ENCODE results near the gene PP2D1. TPM values are rescaled to one million over a fixed set of nuclear protein-coding genes. Genes with fewer than 3 reads are reported as not detected.

The PP2D1 gene
- total RNA-seq, 2 experiments from 2014 or later = not detected

- TF ChIP-seq CTCF (IDR thresholded peaks at IDR 0.05) = no peak
- DNase-seq (no peak), ATAC-seq (no peak)
- intact Hi-C loops (cut with micrococcal nuclease) = loop anchor here (5.0 kb wide), 2 partner anchors 109 to 239 kb away; partner anchors contain the start of gene SGO1
- Mint-ChIP-seq H3K36me3 (ENCODE audit: low read depth) (peaks cover 20% of the 10 kb centered on the region), H3K9me3 (no peaks in the 10 kb centered on the region), H3K27ac (peak overlapping the region; percentile 99), H3K4me3 (peak overlapping the region; percentile 89), H3K27me3 (no peaks in the 10 kb centered on the region), H3K4me1 (ENCODE audit: low read depth) (peaks cover 43% of the 10 kb centered on the region)
- CTCF ChIA-PET = interaction anchor here (1.0 to 1.3 kb wide), 2 partner anchors 91 to 92 kb away, joined by 3 read pairs; partner anchors contain the start of gene KAT2B
- POLR2A ChIA-PET = interaction anchor here (1.0 to 1.5 kb wide), 3 partner anchors 10 to 237 kb away, joined by 3 to 8 read pairs (median 5); no protein-coding TSS in a partner anchor
Observed at GRCh38 chr3:19948226-19948591, 63.9 kb downstream of the PP2D1 start.

DNA sequence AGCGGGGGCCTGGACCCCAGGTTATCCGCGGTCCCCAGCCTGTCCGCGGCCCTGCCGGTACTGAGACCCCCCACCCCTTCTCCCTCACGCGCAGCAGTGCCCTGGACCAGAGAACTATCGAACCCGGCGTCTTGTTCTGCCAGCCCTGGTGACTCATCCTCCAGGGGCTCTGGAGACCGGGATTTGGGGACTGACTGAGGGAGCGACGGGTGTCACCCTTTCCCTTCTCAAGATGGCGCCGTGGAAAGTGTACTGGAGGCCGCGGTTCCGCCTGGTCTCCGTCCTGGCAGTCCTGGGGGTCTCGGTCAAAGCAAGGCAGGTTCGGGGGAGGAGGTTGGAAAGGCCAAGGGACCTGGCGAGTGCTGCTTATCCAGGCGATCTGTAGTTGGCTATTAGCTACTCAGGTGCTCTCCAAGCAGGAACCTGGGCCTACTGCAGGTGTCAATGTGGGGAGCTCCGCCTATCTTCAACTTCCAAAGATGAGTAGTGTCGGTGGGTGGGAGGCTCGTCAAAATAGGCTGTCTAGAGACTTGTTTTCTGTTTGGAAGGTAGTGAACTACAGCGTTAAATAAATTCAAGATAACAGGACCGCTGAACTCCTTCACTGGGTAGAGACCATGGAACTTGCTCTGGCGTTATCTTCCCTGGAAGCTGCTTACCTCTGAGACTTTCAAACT, 64.4 kb downstream of the PP2D1 start:
- Mint-ChIP-seq H3K27ac (peak overlapping the region; percentile 99), H3K4me3 (peak overlapping the region; percentile 89), H3K9me3 (no peaks in the 10 kb centered on the region), H3K4me1 (ENCODE audit: low read depth) (peaks cover 43% of the 10 kb centered on the region), H3K27me3 (no peaks in the 10 kb centered on the region), H3K36me3 (ENCODE audit: low read depth) (peaks cover 20% of the 10 kb centered on the region)
- ChIA-PET CTCF (interaction anchor here (1.0 to 1.3 kb wide), 2 partner anchors 91 to 93 kb away, joined by 3 read pairs; partner anchors contain the start of gene KAT2B), POLR2A (interaction anchor here (1.0 to 1.5 kb wide), 2 partner anchors 10 to 238 kb away, joined by 5 to 8 read pairs; no protein-coding TSS in a partner anchor)
- ATAC-seq (peak; percentile 31), DNase-seq (peak; percentile 73)
- no peak for TF ChIP-seq CTCF (IDR thresholded peaks at IDR 0.05)
- intact Hi-C loops (cut with micrococcal nuclease) = loop anchor here (1.0 to 5.0 kb wide), 3 partner anchors 92 to 240 kb away; partner anchors contain the start of gene SGO1

- peak within 1 kb of the TSS; percentile 99 for H3K27ac Mint-ChIP-seq
- TF ChIP-seq CTCF (IDR thresholded peaks at IDR 0.05) = no peak
- H3K27me3 Mint-ChIP-seq = no peaks in the 10 kb centered on the region
- peaks cover 17% of the 10 kb centered on the region for H3K36me3 Mint-ChIP-seq (ENCODE audit: low read depth)
- no peaks in the 10 kb centered on the region for H3K9me3 Mint-ChIP-seq
- H3K4me1 Mint-ChIP-seq (ENCODE audit: low read depth) = peaks cover 40% of the 10 kb centered on the region
- CTCF ChIA-PET = interaction anchor here (1.0 to 1.3 kb wide), 2 partner anchors 92 to 93 kb away, joined by 3 read pairs; partner anchors contain the start of gene KAT2B
- intact Hi-C loops (cut with micrococcal nuclease) = loop anchor here (1.0 to 5.0 kb wide), 3 partner anchors 92 to 240 kb away; partner anchors contain the start of gene SGO1
- POLR2A ChIA-PET = interaction anchor here (0.5 to 1.5 kb wide), 5 partner anchors 9 to 238 kb away, joined by 3 to 8 read pairs (median 3); no protein-coding TSS in a partner anchor
- DNase-seq (peak; percentile 99), ATAC-seq (peak; percentile 91)
- H3K4me3 Mint-ChIP-seq = peak within 1 kb of the TSS; percentile 89
Observed at GRCh38 chr3:19946832-19947548, 65.1 kb downstream of the PP2D1 start, which contains the start of gene RAB5A. TSS of gene RAB5A (plus strand) at chr3:19947097. CDS start at chr3:19950899, 3,802 bp downstream.

DNA sequence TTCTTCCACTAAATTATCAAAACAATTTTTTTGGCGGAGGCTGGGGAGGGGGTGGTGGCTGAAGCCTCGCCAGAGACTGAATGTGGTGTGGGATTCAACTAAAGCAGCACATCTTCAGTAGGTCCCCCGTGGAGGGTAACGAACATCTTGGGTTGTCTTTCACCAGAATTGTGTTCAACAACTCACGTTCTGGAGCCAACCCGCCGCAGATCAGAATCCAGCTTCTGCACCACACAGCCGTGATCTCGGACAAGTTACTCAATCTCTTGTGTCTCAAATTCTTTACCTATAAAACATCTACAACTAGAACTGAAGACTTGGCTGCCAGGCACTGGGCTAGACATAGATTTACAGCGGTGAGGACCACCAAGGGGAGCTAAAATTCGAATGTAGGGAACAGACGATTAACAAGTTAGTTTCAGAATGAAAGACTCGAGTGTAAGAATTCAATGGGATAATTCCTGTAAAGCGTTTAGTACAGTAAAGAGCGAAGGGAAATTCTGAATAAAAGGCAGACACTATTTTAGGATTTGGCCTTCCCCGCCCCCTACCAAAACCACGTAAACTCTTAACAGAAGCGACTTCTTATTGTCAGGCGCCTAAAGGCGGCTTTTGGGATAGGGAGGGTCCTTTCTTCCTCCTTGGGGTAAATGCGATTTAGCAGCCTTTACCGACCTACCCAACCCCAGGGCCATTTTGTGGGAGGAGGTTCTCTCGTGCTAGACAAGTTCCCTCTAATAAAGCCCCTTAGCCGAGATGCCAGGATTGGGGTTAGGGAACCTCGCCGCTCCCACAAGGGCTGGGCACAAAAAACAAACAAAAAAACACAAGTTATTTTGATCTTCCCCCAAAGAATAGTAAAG, 65.9 kb downstream of the PP2D1 start:
- Mint-ChIP-seq H3K9me3 (no peaks in the 10 kb centered on the region), H3K27me3 (no peaks in the 10 kb centered on the region), H3K4me1 (ENCODE audit: low read depth) (peaks cover 35% of the 10 kb centered on the region), H3K36me3 (ENCODE audit: low read depth) (peaks cover 12% of the 10 kb centered on the region), H3K27ac (peak overlapping the region; percentile 99), H3K4me3 (peak overlapping the region; percentile 89)
- ChIA-PET POLR2A (interaction anchor here (0.5 to 1.4 kb wide), 3 partner anchors 9 to 15 kb away, joined by 3 read pairs; no protein-coding TSS in a partner anchor), CTCF (no interaction called here)
- DNase-seq = peak; percentile 10
- peak; percentile 4 for ATAC-seq
- intact Hi-C loops (cut with micrococcal nuclease) = loop anchor here (5.0 kb wide), 2 partner anchors 111 to 241 kb away; partner anchors contain the start of gene SGO1
- TF ChIP-seq CTCF (IDR thresholded peaks at IDR 0.05) = no peak

All from activated CD8-positive, alpha-beta T cell treated with anti-CD3 and anti-CD28 coated beads for 36 hours (primary cell).